Measurements from ENCODE around the gene FLNB. TPM values are rescaled to one million over a fixed set of nuclear protein-coding genes. Genes with fewer than 3 reads are reported as not detected.

FLNB gene
- total RNA-seq, 1 experiment from 2014 or later, result 41.2 TPM

DNA sequence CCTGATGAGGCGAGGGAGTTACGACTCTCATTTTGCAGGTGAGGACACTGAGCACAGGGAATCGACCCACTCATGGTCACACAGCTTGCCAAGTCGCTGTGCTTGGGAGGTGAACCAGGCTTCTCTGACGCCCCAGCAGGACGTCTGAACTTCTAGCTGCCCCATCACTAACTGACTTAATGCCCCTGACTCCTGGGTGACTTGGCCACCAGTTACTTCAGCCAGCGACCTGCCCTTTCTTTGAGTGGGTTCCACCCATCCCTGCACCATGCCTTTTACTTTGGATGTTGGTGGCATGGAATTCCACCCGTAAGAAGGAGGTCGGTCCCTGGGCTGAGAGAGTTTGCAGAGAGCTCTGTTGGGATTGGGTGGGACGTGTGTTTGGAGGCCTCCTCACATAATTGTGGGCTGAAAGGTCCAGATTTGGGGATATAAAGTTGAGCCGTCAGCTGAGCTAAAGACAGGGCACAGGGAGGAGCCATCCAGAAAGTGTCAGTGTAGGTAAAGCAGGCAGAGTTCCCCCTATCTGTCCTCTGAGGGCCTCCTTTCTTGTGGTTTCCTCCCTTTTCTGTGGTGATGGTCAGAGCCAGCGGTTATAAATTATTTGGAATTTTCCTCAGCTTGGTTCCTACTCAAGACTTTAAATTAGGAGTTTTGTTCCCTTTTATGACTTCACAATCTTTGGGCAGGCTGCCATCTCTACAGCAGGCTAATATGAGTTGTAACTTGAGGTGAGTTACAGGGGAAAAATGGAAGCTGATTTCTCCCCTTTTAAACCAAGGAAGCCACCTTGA lies 55.0 kb downstream of the FLNB start:
- Histone ChIP-seq H3K27ac (ENCODE audit: low read depth, low read length, poor library complexity, severe bottlenecking) (no peak overlapping the region), H3K4me3 (ENCODE audit: low read depth, low read length, poor library complexity, severe bottlenecking) (no peak overlapping the region), H3K36me3 (ENCODE audit: insufficient read depth, low read length, poor library complexity, severe bottlenecking) (no peaks in the 10 kb centered on the region), H3K9me3 (ENCODE audit: low read depth, low read length, poor library complexity, severe bottlenecking) (no peaks in the 10 kb centered on the region), H3K27me3 (replicated peaks; ENCODE audit: insufficient read depth, low read depth, low read length, poor library complexity) (no peaks in the 10 kb centered on the region), H3K4me1 (ENCODE audit: insufficient read depth, low read length, poor library complexity, severe bottlenecking) (peaks cover 4% of the 10 kb centered on the region)
- BruUV-seq (replicated peaks), result no TSS peak
- intact Hi-C loops (cut with micrococcal nuclease; ENCODE audit: unreplicated experiment), result no loop called here
- ChIA-PET CTCF (no interaction called here), POLR2A (ENCODE audit: low non-redundant PET) (no interaction called here)
- peak; percentile 41 for DNase-seq (ENCODE audit: low spot score)
- TF ChIP-seq, protein P1, sequence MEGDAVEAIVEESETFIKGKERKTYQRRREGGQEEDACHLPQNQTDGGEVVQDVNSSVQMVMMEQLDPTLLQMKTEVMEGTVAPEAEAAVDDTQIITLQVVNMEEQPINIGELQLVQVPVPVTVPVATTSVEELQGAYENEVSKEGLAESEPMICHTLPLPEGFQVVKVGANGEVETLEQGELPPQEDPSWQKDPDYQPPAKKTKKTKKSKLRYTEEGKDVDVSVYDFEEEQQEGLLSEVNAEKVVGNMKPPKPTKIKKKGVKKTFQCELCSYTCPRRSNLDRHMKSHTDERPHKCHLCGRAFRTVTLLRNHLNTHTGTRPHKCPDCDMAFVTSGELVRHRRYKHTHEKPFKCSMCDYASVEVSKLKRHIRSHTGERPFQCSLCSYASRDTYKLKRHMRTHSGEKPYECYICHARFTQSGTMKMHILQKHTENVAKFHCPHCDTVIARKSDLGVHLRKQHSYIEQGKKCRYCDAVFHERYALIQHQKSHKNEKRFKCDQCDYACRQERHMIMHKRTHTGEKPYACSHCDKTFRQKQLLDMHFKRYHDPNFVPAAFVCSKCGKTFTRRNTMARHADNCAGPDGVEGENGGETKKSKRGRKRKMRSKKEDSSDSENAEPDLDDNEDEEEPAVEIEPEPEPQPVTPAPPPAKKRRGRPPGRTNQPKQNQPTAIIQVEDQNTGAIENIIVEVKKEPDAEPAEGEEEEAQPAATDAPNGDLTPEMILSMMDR (conservative IDR thresholded peaks at IDR 0.05; ENCODE audit: low read depth, low read length), result no peak
- no peak for TF ChIP-seq EZH2 (IDR thresholded peaks at IDR 0.05; ENCODE audit: borderline replicate concordance, low read depth, low read length, poor library complexity, severe bottlenecking)

DNA sequence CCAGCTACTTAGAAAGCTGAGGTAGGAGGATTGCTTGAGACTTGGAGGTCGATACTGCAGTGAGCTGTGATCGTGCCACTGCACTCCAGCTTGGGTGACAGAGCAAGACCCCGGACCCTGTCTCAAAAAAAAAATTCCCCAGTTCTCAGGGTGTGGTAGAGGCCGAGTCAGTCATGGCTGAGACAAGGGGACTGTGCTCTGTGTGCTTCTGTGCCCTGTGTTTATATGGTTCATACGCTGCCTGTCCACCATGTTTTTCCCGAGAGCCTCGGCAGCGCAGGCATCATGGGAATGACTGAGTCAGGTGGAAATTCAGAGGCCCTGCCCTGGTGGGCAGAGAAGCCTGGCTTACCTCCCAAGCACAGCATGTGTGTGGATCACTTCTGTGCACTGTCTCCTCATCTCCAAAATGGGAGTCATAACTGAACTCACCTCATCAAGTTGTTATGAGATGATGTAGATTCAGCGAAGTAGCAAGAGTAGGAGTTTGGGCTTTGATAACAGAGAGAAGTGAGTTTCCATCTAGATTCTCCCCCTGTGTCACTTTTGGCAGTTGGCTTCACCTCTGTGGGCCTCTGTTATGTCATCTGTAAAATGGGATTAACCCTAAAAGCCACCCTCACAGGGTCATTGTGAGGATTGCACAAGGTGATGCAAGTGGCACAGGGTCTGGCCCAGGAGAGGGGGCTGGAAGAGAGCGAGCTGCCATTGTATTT lies 56.9 kb downstream of the FLNB start:
- no peak overlapping the region for H3K4me3 ChIP-seq (ENCODE audit: low read depth, low read length, poor library complexity, severe bottlenecking)
- intact Hi-C loops (cut with micrococcal nuclease; ENCODE audit: unreplicated experiment), result no loop called here
- no peaks in the 10 kb centered on the region for H3K36me3 ChIP-seq (ENCODE audit: insufficient read depth, low read length, poor library complexity, severe bottlenecking)
- BruUV-seq (replicated peaks), result no TSS peak
- ChIA-PET CTCF (no interaction called here), POLR2A (ENCODE audit: low non-redundant PET) (no interaction called here)
- no peaks in the 10 kb centered on the region for H3K4me1 ChIP-seq (ENCODE audit: insufficient read depth, low read length, poor library complexity, severe bottlenecking)
- no peak for DNase-seq (ENCODE audit: low spot score)
- H3K27me3 ChIP-seq (replicated peaks; ENCODE audit: insufficient read depth, low read depth, low read length, poor library complexity), result no peaks in the 10 kb centered on the region
- no peak for TF ChIP-seq EZH2 (IDR thresholded peaks at IDR 0.05; ENCODE audit: borderline replicate concordance, low read depth, low read length, poor library complexity, severe bottlenecking)
- no peak overlapping the region for H3K27ac ChIP-seq (ENCODE audit: low read depth, low read length, poor library complexity, severe bottlenecking)
- H3K9me3 ChIP-seq (ENCODE audit: low read depth, low read length, poor library complexity, severe bottlenecking), result no peaks in the 10 kb centered on the region

DNA sequence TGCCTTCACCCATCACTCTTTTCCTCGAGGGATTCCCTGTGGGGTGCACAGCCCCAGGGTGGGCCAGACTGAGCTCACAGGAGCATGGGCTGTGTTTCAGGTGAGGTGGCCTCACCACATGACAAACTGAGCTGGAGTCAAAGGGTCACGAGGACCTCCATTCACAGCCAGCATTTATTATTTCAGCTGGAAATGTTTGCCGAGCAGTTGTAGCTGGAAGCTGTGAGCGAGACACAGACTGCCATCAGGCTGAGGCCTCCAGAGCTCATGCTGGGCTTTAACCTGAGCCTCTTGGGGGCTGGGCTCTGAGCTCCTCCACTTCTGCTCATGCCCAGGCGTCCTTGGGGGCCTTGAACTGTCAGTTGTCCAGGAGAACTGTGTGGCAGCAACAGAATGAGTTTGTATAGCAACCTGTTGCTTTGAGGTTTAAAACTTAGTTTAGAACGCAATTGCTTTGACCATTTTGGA lies 57.5 kb downstream of the FLNB start:
- POLR2A ChIA-PET (ENCODE audit: low non-redundant PET), result no interaction called here
- DNase-seq (ENCODE audit: low spot score), result no peak
- BruUV-seq (replicated peaks), result no TSS peak
- H3K9me3 ChIP-seq (ENCODE audit: low read depth, low read length, poor library complexity, severe bottlenecking), result no peaks in the 10 kb centered on the region
- H3K27ac ChIP-seq (ENCODE audit: low read depth, low read length, poor library complexity, severe bottlenecking), result no peak overlapping the region
- no peaks in the 10 kb centered on the region for H3K36me3 ChIP-seq (ENCODE audit: insufficient read depth, low read length, poor library complexity, severe bottlenecking)
- H3K4me1 ChIP-seq (ENCODE audit: insufficient read depth, low read length, poor library complexity, severe bottlenecking), result no peaks in the 10 kb centered on the region
- intact Hi-C loops (cut with micrococcal nuclease; ENCODE audit: unreplicated experiment), result no loop called here
- no peaks in the 10 kb centered on the region for H3K27me3 ChIP-seq (replicated peaks; ENCODE audit: insufficient read depth, low read depth, low read length, poor library complexity)
- no peak overlapping the region for H3K4me3 ChIP-seq (ENCODE audit: low read depth, low read length, poor library complexity, severe bottlenecking)
- no peak for TF ChIP-seq EZH2 (IDR thresholded peaks at IDR 0.05; ENCODE audit: borderline replicate concordance, low read depth, low read length, poor library complexity, severe bottlenecking)
- CTCF ChIA-PET, result no interaction called here

DNA sequence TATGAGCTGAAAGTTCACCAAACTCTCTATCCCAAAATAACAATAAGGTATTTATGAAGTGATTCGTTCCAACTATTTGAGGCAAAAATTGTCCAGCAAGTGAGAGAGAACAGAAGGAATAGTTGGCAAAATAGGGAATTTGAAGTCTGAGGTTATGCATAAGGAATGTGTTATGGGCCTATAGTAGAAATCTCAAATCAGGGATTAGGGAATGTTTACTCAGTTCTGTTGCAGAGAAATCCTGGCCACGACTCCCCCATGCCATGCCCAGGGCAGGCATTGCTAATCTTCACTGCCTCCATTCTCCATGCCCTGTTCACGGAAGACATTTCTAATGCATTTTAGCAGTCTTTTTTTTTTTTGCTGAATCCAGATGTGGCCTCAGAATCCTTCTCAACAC lies 58.6 kb downstream of the FLNB start:
- Histone ChIP-seq H3K4me3 (ENCODE audit: low read depth, low read length, poor library complexity, severe bottlenecking) (no peak overlapping the region), H3K9me3 (ENCODE audit: low read depth, low read length, poor library complexity, severe bottlenecking) (no peaks in the 10 kb centered on the region), H3K36me3 (ENCODE audit: insufficient read depth, low read length, poor library complexity, severe bottlenecking) (no peaks in the 10 kb centered on the region), H3K4me1 (ENCODE audit: insufficient read depth, low read length, poor library complexity, severe bottlenecking) (no peaks in the 10 kb centered on the region), H3K27me3 (replicated peaks; ENCODE audit: insufficient read depth, low read depth, low read length, poor library complexity) (no peaks in the 10 kb centered on the region), H3K27ac (ENCODE audit: low read depth, low read length, poor library complexity, severe bottlenecking) (no peak overlapping the region)
- BruUV-seq (replicated peaks), result no TSS peak
- no peak for DNase-seq (ENCODE audit: low spot score)
- ChIA-PET CTCF (no interaction called here), POLR2A (ENCODE audit: low non-redundant PET) (no interaction called here)
- TF ChIP-seq EZH2 (IDR thresholded peaks at IDR 0.05; ENCODE audit: borderline replicate concordance, low read depth, low read length, poor library complexity, severe bottlenecking), result no peak
- TF ChIP-seq, protein P1 (conservative IDR thresholded peaks at IDR 0.05; ENCODE audit: low read depth, low read length), result no peak
- intact Hi-C loops (cut with micrococcal nuclease; ENCODE audit: unreplicated experiment), result no loop called here

Measured in A673 (cell line).